ENCODE results near the gene RREB1.

- TF ChIP-seq CTCF (tag by site-specific recombination; IDR thresholded peaks at IDR 0.05), result no peak
- TF ChIP-seq YY1 (tag by site-specific recombination; IDR thresholded peaks at IDR 0.05), result no peak
Observed at GRCh38 chr6:7282097-7282906, 174.5 kb downstream of the RREB1 start.
